ENCODE data around the gene C2orf68.
"Not testable (repeated sequence)": the region's sequence is repeated elsewhere in the genome, so short reads cannot be mapped to it uniquely, and the experiment has no call there.

The C2orf68 gene
- 52.0 to 91.3 (median 73.5) reads per million in 4 experiments for total RNA-seq

DNA sequence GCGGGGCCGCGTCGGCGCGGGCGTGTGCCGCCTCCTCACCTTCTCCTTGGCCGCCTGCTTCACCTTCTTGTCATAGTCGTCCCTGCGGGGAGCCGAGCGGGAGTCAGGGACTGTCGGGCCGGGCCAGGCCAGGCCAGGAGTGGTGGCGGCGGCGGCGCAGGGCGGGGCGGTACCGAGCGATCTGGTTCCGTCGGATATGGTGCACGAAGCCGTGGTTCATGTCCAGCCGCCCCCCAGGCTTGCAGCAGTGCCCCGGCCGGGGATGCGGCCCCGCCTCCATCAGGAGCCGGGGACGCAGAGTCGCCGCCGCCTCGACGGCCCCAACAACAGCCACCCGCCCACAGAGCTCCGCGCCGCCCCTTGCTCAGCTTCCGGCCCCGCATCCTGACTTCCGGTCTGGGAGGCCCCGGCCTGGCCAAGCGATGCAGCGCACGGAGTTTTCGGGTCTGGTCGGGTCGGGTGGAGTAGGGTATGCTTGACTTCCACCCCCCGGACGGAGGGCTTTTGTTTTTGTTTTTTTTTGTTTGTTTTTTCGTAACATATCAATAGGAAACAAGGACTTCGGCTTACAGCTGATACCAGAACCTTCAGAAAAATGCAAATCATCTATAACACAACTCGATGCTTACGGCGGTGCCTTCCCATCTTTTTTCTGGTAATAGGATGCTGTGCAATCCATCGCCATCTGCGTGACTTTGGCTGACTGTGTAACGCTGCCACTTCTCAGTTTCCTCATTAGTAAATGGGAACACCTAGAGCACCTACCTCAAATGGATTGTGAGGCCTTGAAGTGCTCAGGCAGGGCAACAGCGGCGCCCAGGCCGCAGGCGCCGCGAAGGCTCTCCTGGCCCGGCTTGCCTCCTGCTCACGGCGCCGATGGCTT lies at the start of gene C2orf68:
Gene C2orf68, minus strand, starts transcription at position 362 of the 883 bp plus-strand sequence. Its CDS starts 82 bp downstream, at position 280.
- peak; percentile 69 for DNase-seq

GRCh38 chr2:85661139-85661858 lies 49.4 kb upstream of the C2orf68 start:
- DNase-seq, result no peak

GRCh38 chr2:85660725-85661124 lies 48.9 kb upstream of the C2orf68 start:
- no peak for DNase-seq

- DNase-seq, result not testable (repeated sequence)
These were observed 48.4 kb upstream of the C2orf68 start for GRCh38 chr2:85660301-85660700.

DNA sequence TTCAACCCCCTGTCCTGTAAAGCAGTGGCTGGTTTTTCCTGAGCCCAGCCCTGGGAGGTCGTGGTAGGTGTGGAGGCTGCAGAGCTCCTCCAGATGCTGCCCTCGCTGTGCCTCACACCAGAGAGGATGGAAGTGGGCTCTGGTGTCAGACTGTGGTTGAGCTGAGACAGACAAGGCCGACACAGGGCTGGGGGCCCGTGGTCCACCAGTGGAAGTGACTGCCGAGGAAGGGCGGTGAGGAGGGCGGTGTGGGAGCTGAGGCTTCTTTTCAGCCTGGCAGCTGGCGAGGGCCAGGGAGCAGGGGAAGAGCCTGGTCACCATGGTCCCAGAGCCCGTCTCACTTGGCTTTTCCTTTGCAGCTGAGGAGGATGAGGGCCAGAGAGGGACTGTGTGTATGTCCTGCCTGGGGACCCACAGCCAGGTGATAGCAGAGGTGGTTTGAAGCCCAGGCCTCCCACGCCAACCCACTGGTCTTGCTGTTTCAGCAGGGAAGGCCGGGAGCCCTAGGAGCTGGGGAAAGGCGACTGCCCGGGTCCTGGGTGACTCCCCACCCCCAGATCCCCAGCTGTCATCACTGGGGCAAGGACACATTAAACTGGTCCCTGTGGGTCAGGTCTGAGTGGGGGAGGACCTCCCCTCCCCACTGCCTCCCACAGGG lies 47.6 kb upstream of the C2orf68 start:
- DNase-seq, result no peak

DNA sequence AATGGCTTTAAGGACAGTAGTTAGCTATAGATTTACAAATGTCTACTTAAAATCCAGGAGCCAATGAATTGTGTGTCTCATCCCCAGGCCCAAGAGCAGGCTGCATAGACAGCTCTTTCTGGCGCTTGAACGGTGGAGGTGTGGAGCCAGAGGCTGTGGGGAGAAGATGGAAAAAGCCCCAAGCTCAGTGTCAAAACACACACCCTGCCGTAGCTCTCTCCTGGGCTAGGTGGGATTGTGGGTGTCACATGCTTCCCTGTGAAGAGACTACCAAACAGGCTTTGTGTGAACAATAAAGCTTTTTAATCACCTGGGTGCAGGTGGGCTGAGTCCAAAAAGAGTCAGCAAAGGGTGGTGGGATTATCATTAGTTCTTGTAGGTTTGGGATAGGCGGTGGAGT lies 45.5 kb upstream of the C2orf68 start:
- not testable (repeated sequence) for DNase-seq

DNA sequence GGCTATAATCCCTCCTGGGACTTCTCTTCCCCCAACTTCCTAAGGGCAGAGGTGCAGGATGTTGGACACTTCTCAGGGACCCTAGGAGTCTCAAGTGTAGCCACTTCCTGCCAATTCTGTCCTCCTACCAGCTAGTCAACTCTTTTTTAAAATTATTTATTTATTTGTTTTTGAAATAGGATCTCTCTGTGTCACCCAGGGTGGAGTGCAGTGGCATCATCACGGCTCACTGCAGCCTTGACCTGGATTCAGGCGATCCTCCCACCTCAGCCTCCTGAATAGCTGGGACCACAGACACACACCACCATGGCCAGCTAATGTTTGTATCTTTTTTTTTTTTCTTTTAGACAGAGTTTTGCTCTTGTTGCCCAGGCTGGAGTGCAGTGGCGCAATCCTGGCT lies 44.6 kb upstream of the C2orf68 start:
- DNase-seq, result no peak

GRCh38 chr2:85655961-85656417 lies 44.1 kb upstream of the C2orf68 start:
- no peak for DNase-seq

DNA sequence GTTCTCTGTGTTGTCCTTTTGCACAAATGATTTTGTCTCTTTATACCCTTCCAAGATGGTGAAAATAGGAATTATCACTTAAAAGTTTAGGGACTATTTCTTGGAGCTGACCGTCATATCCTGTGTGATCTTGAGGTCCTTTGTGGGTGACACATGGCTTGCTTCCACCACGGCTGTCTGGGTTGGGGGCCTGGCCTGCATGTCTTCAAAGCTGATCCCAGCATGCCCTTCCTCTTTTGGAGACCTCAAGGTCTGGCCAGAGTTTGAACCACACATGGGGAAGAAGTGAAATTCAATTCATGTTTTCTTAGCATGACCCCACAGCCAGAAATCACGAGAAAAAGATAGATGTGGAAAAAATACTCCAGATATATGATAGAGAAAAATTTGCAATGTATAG lies 42.1 kb upstream of the C2orf68 start:
- no peak for DNase-seq

- no peak for DNase-seq
These were observed 40.2 kb upstream of the C2orf68 start for GRCh38 chr2:85652056-85652455.

GRCh38 chr2:85651097-85651496 lies 39.2 kb upstream of the C2orf68 start:
- no peak for DNase-seq

DNA sequence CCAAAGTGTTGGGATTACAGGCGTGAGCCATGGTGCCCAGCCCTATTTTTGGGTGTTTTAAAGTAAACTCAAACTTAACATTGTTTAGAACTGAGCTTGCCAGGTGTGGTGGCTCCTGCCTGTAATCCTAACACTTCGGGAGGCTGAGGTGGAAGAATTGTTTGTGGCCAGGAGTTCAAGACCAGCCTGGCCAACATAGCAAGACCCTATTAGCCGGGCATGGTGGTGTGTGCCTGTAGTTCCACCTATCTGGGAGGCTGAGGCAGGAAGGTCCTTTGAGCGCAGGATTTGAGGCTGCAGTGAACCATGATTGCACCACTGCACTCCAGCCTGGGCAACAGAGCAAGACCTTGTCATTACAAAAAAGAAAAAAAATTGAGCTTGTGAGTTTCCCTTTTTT lies 38.6 kb upstream of the C2orf68 start:
- no peak for DNase-seq

DNA sequence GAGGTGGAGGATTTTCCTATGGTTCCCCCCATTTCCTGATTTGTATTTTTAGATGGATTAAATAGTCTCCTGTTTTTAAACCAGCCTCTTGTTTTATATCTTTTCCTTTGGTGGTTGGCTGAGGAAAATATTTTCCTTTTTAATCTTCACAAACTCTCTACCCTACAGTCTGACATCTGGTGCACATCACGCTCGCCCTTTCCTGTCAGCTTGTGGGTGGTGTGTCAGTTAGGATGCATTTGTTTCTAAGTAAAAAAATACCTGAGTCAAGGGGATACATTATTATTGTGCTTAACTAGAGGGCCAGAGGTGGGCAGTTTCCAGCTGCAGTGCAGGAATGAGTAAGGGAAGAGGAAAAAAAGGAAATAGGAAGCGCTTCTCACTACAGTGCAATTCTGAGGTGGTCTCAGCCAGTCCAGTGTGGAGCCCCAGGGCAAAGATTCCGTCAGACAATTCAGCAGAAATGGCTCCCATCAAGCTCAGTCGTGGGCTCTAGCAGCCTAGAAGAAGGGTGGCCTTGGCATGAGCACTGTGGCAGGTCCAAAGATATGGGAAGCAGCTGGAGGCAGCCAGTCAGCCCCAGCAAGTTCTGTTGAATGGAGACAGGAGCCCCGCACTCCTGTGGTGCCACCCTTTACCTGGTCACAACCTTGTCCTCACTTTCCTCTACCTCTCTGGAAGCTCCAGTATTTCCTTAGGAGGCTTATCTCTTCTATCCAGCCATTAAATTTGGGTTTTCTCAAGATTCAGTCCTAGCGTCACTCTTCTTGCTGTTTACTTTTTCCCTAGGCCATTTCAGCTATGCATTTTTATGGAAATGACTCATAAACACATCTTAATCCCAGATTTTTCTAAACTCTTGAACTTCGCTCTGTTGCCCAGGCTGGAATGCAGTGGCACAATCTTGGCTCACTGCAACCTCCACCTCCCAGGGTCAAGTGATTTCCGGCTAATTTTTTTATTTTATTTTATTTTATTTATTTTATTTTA lies 37.6 kb upstream of the C2orf68 start:
- DNase-seq, result no peak

- no peak for DNase-seq
These were observed 36.8 kb upstream of the C2orf68 start for GRCh38 chr2:85648619-85649018.

GRCh38 chr2:85647823-85648526 lies 36.1 kb upstream of the C2orf68 start:
- no peak for DNase-seq

DNA sequence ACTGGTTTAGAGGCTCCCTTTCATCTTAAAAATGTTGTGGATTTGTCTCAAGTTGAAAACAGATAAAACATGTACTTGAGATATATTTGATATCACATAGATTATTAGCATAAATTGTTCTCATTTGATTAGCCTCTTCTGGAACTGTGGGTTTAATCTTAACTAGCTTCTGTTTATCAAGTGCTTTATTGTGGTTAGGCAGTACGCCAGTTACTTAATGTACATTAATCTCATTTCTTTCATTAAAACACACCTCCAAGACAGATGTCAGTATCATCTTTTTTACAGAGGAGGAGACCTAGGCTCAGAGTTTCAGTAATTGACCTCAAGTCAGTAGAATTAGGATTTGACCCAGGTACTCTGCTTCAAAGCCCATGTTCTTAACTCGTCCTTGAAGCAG lies 34.3 kb upstream of the C2orf68 start:
- no peak for DNase-seq

- no peak for DNase-seq
These were observed 33.0 kb upstream of the C2orf68 start for GRCh38 chr2:85644909-85645308.

DNA sequence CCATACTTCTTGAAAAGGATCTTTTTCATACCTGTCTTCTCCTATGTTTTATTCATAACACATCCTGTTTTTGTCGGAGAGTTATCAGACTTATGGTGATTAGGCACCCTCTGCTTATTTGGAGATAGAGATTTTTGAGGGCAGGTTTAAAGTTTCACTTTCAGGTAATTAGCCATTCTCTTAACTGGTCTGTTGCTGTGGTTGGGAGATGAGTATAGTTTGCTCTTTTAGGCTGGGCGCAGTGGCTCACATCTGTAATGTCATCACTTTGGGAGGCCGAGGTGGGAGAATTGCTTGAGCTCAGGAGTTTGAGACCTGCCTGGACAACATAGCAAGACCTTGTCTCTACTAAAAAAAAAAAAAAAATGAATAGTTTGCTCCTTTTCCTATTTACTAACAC lies 30.9 kb upstream of the C2orf68 start:
- DNase-seq, result no peak

- DNase-seq, result no peak
These were observed 23.8 kb upstream of the C2orf68 start for GRCh38 chr2:85635636-85636035.

GRCh38 chr2:85635011-85635410 lies 23.1 kb upstream of the C2orf68 start:
- DNase-seq, result no peak

DNA sequence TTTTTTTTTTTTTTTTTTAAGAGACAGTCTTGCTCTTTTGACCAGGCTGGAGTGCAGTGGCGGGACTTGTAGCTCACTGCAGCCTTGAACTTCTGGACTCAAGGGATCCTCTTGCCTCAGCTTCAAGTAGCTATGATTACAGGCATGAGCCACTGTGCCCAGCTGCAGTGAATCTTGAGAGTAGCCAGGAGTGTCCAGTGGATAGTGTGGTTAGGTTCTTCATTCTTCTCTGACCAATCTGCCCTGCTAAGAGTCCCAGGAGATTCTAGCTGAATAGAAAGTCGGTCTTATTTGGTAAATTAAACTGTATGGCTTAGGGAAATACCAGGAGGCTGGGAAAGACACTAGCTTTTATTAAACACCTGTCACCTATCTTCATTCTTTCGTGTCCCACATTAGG lies 19.4 kb upstream of the C2orf68 start:
- no peak for DNase-seq

All from effector CD8-positive, alpha-beta T cell (primary cell).